ENCODE results near the gene RBBP7.
A peak's percentile ranks its signal among the peaks of the same experiment; 100 is the strongest.

RBBP7 gene

GRCh38 chrX:16870095-16870861 is at the start of gene RBBP7:
RBBP7 (minus strand) TSS chrX:16870362; CDS start chrX:16870053, 309 bp downstream.
- peak; percentile 96 for DNase-seq

- no peak for DNase-seq
These were observed 48.8 kb upstream of the RBBP7 start for GRCh38 chrX:16918979-16919378.

GRCh38 chrX:16917120-16917519 is 47.0 kb upstream of the RBBP7 start:
- no peak for DNase-seq

GRCh38 chrX:16916561-16916960 is 46.4 kb upstream of the RBBP7 start:
- DNase-seq = no peak

GRCh38 chrX:16914058-16914457 is 43.9 kb upstream of the RBBP7 start:
- DNase-seq = no peak

- no peak for DNase-seq
These were observed 40.2 kb upstream of the RBBP7 start for GRCh38 chrX:16910376-16910775.

GRCh38 chrX:16903274-16904022 is 33.3 kb upstream of the RBBP7 start:
- no peak for DNase-seq

GRCh38 chrX:16897445-16897844 is 27.3 kb upstream of the RBBP7 start:
- DNase-seq = no peak

- DNase-seq = peak; percentile 78
These were observed 22.6 kb upstream of the RBBP7 start for GRCh38 chrX:16892504-16893362.

GRCh38 chrX:16885628-16886027 is 15.5 kb upstream of the RBBP7 start:
- DNase-seq = no peak

GRCh38 chrX:16883487-16883804 is 13.3 kb upstream of the RBBP7 start:
- DNase-seq = no peak

GRCh38 chrX:16882702-16883486 is 12.7 kb upstream of the RBBP7 start:
- peak; percentile 85 for DNase-seq

- no peak for DNase-seq
These were observed 12.0 kb upstream of the RBBP7 start for GRCh38 chrX:16882169-16882568.

GRCh38 chrX:16876696-16877095 is 6.5 kb upstream of the RBBP7 start:
- DNase-seq = no peak

- no peak for DNase-seq
These were observed 4.4 kb upstream of the RBBP7 start for GRCh38 chrX:16874458-16875095.

GRCh38 chrX:16873106-16873505 is 2.9 kb upstream of the RBBP7 start:
- no peak for DNase-seq

GRCh38 chrX:16870862-16871815 is 977 bp upstream of the RBBP7 start:
- DNase-seq = no peak

- peak; percentile 83 for DNase-seq
These were observed 618 bp downstream of the RBBP7 start for GRCh38 chrX:16869393-16870094.

- DNase-seq = no peak
These were observed 1.2 kb downstream of the RBBP7 start for GRCh38 chrX:16868920-16869319.

- no peak for DNase-seq
These were observed 2.2 kb downstream of the RBBP7 start for GRCh38 chrX:16867947-16868346.
